ENCODE data around the gene USP22.

DNA sequence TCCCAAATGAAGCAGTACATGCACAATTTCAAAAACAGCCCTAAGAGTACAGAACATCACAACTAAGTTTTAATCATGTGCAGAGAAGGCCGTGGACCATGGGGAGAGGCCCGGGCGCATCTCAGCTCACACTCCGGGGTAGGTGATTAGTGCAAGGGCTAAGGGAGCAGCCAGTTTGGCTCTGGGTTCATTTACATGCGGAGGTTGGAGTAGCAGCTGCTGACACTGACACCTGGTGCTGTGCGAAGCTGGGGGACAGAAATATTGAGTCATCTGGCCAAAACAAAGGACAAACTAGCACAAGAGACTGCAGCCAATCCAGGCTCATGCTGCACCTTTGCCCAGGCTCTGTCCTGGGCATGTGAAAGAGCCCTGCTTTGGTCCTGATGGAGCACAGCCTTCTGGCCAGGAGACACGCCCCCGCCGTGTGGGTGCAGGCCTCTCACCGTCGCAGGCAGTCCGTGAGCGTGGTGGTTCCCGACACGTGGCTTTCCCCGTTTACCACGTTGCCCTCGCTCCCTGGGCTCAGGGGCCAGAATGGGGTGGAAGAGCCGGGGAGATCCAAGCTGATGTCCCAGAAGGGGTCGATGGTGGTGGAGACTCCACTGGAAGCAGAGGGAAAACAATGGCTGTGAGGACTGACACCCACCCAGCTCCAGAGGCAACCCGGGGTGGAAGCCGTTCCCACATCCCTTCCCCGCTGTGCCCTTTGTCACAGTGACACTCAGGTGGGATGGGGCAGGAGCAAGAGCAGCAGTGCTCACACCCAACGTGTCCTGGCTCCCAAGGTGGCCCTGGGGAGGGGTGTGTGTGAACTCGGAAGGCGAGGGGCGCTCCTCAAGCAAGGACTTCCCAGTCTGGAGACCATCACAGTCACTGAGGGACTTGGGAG lies 31.9 kb downstream of the USP22 start:
- TF ChIP-seq, protein P1, sequence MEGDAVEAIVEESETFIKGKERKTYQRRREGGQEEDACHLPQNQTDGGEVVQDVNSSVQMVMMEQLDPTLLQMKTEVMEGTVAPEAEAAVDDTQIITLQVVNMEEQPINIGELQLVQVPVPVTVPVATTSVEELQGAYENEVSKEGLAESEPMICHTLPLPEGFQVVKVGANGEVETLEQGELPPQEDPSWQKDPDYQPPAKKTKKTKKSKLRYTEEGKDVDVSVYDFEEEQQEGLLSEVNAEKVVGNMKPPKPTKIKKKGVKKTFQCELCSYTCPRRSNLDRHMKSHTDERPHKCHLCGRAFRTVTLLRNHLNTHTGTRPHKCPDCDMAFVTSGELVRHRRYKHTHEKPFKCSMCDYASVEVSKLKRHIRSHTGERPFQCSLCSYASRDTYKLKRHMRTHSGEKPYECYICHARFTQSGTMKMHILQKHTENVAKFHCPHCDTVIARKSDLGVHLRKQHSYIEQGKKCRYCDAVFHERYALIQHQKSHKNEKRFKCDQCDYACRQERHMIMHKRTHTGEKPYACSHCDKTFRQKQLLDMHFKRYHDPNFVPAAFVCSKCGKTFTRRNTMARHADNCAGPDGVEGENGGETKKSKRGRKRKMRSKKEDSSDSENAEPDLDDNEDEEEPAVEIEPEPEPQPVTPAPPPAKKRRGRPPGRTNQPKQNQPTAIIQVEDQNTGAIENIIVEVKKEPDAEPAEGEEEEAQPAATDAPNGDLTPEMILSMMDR (IDR thresholded peaks at IDR 0.05) = no peak
- no peak for TF ChIP-seq EP300 (IDR thresholded peaks at IDR 0.05)

All from gastroesophageal sphincter (tissue), 3 donors.